ENCODE results near the gene ACAP3.

The ACAP3 gene

DNA sequence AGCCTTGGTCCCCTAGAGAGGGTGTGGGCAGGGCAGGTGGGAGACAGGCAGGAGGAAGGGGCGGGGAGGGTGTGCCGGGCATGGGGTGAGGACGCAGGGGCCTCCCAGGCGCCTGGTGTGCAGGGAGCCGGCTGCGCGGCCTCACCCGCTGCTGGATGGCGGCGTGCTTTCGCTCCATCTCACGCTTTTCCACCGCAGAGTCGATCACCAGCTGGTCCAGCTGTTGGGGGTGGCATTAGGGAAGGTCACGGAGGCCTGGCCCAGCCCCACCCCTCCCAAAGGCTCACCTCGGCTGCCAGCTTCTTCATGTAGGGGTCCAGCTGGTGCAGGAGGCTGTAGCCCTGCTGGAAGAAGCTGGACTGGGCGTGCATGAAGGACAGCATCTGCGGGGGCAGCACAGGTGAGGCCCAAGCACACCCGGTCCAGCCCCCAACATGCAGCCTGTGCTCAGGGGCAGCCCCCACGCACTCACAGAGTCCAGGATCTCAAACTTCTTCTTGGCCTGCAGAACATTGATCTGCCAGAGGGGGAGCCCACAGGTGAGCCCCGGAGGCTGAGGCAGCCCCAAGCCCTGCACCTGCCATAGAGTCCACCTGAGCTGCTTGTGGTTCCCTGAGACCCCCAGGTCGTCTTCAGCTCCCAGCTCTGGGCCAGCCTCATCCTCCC is 7.9 kb downstream of the ACAP3 start:
- DNase-seq (ENCODE audit: low spot score): no peak

DNA sequence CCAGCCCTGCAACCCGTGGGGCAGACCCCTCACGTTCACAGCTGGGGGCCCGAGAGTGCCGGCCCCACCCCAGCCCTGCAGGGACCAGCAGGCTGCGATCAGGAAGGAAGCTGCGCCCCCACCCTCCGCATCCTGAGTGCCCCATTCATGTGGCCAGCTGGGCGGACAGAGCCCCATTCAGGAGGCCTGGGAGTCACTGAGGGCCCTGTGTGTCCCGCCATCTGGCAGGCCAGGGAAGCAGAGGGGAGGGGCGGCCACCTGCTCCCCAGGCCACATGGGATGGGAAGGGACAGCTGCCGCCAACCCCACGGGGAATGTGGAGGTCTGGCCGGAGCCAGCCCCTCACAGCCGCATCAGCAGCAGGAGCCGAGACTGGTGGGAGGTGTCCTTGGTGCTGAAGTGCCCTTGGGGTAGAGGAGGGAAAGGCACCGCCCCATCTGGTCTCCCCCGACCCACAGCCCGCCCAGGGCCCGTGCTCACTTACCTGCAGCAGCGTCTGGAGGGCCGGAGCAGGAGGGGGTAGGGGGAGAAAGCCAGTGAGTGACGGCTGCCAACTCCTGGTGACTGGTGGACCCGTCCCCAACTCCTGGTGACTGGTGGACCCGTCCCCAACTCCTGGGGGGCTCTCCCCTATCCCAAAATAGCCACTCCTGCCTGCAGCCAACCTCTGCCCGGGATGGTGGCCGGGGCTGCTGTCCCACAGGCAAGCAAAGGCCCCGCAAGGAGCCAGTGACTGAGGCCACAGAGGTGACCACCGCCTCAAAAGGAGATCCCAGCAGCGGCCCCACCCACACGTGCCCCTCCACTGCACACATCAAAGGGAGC is 8.7 kb downstream of the ACAP3 start:
- peak; percentile 98 for DNase-seq (ENCODE audit: low spot score)

DNA sequence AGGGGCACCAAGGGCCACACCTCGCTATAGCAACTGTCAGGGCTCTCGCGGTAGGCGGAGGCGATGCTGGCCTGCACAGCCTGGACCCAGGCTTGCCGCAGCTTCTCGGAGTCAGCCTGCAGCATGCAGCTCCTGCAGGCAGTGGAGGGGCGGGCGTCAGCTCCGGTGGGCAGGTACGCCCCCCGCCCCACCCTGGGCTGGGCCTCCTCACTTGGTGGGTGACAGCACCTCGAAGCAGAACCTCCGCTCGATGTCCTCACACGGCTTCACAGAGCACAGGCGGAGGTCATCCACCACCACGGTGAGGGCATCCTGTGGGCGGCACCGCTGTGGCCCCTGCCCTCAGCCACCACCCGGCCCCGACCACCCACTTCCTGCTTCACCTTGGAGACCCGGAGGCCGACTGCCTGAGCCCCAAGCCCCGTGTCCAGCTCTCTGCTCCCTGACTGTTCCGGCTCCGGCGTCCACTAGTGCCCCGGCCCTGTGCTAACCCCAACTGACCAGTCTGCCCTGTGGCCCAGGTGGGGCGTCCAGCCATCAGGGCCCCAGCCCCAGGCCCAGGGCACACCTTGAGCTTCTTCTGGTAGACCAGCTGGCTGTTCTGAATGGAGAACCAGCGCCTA is 9.8 kb downstream of the ACAP3 start:
- DNase-seq (ENCODE audit: low spot score): no peak

DNA sequence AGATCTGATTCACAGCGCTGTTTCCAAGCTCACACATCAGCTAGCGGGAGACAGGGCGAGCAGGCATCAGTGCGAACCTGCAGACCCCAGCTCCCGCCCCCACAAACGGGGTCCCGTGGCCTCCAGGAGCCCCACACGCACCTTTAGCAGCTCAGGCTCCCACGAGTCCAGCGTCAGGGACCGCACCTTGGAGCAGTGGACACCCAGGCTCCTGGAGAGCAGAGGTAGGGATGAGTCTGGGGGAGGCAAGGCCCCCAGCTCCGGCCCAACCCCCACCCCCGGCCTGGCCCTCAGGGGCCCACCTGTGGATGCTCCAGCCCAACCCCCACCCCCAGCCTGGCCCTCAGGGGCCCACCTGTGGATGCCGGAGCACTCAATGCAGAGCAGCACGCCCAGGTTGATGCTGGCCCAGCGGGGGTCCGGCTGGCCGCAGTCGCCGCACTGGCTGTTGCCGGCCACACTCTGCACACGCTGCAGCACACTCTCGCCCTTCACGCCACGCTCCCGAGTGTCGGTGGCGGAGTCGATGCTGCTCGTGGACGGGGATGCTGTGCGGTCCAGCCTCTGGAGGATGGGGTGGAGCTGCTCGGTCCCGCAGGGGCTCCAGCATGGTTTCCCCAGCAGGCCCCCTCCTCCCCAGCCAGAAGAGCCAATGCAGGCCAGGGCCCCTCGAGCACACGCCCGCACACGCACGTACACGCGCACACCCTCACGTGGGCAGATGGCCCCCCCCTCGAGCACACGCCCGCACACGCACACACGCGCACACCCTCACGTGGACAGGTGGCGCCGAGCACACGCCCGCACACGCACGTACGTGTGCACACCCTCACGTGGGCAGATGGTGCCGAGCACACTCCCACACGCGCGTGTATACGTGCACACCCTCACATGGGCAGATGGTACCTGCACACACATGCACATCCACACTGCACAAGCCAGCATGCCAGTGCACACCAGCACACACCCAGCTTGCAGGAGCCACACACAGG is 11.4 kb downstream of the ACAP3 start:
- no peak for DNase-seq (ENCODE audit: low spot score)

DNA sequence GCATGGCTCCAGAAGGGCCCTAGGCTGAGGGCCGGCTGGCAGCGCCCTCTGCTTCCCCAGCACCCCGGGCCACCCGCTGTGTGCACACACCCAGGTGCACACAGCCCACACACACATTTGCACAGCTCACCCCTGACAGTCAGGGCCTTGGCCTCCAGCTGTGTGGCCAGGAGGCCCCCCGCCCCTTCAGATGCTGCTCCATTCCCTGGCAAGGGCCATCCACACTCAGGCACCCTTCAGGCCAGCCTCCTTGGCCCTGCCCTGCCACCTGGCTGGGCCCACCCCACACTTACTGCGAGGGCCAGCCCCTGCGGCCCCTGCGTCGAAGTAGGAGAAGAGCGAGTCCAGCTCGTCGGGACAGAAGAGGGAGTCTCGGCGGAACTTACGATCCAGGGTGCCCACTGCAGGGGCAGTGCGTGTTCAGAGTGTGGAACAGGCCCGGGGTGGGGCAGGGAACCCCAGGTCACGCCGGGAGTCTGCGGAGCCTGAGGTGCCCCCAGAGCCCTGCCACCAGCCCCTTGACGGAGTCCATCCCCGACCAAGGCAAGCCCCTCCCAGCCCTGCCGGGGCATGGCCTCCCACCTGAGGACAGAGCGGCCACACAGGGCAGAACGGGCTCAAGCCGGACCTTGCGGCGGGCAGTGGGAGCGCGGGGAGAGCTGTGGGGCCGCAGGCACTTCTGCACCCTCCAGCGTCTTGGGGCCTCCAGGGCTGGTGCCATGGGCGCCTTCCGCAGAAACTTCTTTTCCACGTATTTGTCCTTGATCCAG is 12.4 kb downstream of the ACAP3 start:
- DNase-seq (ENCODE audit: low spot score): no peak

DNA sequence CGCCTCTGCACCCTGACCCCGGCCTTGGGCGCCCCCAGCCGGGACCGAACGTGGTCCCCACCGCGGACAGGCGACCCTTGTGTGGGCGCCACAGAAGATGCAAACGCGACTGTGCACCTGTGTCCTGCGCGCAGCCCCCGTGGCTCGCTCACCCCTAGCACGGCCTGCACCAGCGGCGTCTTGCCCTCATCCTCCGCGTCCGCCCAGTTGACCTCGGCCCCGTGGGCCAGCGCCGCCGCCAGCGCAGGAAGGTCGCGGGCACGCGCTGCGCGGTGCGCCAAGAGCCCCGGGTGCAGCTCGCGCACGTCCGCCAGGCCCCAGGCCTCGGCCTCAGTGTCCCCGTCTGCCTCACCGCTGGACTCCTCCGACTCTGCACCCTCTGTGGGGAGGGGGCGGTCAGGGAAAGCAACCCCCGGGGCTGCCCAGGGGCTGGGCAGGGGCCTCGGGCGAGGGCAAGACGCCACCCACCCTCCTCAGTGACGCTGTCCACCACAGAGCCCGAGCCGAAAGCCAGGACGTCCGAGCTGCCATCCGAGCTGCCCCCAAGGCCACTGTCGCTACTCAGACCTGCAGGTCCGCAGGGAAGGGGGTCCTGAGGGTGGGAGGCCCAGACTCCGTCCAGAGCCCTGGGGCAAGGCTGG is 13.4 kb downstream of the ACAP3 start:
- no peak for DNase-seq (ENCODE audit: low spot score)

DNA sequence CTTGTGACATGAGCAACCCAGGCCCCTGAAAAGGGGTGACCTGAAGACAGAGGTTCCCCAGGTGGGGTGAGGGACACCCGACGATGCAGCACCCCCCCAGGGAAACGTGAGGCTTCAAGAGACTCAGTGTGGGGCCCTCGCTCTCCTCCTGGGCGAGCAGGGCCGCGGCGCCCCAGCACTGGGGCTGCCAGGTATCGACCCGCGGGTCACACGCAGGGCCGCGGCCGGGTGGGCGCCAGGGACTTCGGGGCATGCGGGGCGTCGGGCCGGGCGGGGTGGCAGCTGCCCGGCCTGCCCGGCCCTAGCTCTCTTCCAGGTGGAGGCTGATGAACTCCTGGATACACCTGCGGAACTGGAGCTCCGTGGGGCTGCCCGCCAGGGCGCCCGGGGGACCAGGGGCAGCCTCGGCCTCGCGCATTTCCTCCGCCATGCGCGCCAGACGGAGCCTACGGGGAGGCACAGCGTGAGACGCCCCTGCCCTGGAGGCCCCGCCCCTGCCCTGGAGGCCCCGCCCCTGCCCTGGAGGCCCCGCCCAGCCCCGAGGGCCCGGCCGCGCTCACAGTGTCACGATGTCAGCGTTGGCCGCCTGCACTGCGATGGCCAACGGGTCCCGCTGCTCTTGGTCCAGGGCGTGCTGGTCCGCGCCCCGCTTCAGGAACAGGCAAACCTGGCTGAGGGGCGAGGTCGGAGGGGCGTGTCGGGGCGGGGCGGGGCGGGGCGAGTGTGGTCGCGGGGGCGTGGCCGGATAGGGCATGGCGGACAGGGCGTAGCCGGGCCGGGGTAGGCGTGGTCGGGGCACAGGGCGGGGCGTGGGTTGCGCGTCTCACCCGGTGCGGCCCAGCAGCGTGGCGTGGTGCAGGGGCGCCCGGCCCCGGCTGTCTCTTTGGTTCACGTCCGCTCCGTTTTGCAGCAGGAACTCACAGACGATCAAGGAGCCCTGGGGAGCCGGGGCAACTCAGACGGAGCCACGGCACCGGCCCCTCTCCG is 14.2 kb downstream of the ACAP3 start:
- no peak for DNase-seq (ENCODE audit: low spot score)

DNA sequence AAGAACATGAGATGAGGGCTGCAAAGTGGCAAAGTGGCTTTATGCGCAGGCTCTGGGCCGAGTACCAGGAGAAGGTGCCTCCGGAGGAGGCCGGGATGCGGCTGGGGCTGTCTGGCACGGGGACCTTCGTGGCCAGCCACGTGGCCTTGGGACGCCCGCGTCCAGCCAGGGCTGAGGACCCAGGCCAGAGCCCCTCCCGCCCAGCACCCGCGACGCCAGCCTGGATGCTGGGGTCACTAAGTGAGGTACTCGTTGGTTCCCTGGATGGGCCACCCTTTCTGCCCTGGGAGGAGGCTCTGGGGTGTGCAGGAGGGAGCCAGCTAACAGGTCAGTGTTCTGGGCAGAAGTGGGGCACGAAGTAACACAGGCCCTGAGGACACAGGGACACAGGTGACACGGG is 14.9 kb downstream of the ACAP3 start:
- DNase-seq (ENCODE audit: low spot score): no peak

DNA sequence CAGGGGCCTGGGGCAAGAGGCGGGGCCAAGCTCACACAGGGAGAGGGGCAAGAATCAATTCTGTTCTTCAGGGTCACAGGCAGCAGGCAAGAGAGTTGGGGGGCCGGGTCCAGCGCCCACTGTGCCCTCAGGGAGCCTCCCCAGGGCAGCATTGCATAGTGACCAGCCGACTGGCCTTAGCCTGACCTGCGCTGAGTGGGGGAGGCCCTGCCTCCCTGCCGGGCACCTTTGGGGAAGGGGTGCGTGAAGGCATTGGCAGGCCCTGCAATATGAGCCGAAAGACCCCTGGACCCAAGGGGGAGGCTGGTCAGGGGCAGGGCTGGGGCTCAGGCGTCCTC is 15.3 kb downstream of the ACAP3 start:
- DNase-seq (ENCODE audit: low spot score): no peak

DNA sequence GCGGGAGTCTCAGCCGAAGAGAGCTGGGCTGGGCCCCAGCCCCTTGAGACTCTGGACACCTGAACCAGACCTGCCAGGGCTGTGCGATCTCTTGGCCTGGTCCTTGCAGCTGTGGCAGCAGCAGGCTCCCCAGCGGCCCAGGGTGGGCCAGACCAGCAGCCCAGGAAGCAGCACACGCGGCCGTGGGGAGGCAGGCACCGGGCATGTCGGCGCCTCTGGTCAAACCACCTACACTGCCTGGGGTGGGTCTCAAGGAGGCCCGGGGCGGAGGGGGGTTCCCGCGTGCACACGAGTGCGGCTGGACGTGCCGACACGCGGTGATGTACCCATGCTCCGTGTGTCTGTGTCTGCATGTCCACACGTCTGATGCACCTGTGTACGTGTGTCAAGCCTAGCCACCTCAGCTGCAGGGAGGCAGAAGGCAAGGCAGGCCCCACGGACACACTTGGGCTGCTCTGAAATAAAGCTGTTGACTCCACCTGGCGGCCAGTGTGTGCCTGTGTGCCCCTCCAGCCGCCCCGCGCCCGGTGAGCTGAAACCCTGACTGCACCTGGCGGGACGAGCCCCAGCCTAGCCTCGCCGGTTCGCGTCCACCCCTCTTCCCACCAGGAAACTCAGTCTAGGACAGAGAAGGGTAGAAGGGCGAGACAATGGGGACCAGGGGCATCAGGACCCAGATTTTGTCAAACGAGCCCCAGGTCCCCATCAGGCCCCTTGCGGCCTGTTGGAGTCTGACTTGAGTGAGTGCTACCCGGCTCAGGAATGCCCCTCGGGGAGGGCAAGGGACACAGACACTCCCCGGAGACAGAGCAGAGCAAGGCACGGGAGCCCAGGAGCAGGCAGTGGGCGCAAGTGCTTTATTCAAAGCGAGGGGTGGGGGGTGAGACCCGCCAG is 15.9 kb downstream of the ACAP3 start:
- DNase-seq (ENCODE audit: low spot score): no peak

DNA sequence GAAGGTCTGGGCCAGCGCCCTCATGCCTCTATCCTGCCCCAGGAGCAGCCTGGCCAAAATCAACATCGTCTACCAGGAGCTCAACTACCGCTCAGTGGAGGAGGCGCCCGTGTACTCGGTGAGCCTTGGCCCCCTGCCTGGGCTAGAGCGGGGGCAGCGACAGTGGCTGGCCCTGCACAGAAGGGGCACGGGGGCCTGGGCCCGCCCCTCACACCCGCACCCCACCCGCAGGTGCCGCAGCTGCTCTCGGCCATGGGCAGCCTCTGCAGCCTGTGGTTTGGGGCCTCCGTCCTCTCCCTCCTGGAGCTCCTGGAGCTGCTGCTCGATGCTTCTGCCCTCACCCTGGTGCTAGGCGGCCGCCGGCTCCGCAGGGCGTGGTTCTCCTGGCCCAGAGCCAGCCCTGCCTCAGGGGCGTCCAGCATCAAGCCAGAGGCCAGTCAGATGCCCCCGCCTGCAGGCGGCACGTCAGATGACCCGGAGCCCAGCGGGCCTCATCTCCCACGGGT is 16.7 kb downstream of the ACAP3 start:
- DNase-seq (ENCODE audit: low spot score): no peak

DNA sequence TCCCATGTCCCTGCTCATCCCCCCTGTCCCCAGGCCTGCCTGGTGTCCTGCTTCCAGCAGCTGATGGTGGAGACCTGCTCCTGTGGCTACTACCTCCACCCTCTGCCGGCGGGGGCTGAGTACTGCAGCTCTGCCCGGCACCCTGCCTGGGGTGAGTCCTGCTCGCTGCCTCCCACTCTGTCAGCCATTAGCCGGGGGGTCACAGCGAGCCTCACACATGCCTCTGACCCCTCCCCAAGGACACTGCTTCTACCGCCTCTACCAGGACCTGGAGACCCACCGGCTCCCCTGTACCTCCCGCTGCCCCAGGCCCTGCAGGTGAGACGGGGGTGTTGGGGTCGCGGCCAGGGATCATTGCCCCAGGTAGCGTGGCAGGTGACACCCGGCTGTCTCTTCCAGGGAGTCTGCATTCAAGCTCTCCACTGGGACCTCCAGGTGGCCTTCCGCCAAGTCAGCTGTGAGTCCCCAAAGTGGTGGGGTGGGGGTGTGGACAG is 17.4 kb downstream of the ACAP3 start:
- no peak for DNase-seq (ENCODE audit: low spot score)

DNA sequence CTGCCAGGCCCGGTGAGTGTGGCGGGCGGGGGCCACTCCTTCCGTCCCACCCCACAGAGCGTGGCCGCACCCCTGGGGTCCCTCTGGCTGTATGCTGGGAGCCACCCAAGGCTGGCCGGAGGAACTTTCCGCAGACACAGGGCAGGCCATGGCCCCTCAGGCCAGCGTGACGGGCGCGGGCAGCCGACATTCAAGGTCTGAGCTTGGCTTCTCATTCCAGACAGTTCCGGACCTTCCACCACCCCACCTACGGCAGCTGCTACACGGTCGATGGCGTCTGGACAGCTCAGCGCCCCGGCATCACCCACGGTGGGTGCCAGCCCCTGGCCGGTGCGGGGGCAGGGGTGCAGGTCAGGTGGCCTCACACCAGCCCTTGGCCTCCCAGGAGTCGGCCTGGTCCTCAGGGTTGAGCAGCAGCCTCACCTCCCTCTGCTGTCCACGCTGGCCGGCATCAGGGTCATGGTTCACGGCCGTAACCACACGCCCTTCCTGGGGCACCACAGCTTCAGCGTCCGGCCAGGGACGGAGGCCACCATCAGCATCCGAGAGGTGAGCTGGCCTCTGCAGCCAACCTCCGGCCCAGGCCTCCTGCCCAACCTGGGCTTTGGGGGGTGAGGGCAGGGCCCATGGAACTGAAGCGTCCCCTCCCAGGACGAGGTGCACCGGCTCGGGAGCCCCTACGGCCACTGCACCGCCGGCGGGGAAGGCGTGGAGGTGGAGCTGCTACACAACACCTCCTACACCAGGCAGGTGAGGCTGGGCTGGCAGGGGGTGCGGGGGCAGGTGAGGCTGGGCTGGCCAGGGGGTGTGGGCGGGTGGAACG is 20.2 kb downstream of the ACAP3 start:
- no peak for DNase-seq (ENCODE audit: low spot score)

DNA sequence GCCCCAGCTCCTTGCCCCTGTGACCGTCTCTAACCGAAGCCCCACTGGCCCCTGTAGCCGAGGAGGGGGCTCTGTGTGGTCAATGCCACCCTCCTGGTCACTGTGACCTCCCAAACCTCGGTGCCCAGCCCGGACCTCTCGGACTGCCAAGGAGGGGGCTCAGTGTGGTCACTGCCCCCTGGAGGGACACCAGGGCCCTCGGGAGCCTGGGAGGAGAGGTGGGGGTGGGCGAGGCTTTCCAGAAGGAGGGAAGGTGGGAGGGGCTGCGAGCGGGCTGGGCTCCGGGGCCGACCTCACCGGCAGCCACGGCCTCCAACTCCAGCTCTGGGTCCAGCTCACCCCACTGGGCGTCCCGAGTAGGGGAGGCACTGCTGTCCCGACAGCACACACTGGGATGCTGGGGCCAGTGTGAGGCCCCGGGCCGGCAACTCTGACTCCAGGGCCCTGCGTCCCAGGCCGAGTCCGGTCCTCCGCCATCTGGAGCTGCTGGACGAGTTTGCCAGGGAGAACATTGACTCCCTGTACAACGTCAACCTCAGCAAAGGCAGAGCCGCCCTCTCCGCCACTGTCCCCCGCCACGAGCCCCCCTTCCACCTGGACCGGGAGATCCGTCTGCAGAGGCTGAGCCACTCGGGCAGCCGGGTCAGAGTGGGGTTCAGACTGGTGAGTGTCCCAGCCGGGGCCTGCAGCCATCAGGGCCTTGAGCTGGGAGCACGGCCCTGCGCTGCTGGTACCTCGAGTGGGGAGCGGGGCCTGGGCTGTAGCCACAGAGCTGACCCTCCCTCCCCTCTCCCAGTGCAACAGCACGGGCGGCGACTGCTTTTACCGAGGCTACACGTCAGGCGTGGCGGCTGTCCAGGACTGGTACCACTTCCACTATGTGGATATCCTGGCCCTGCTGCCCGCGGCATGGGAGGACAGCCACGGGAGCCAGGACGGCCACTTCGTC is 21.1 kb downstream of the ACAP3 start:
- DNase-seq (ENCODE audit: low spot score): no peak

DNA sequence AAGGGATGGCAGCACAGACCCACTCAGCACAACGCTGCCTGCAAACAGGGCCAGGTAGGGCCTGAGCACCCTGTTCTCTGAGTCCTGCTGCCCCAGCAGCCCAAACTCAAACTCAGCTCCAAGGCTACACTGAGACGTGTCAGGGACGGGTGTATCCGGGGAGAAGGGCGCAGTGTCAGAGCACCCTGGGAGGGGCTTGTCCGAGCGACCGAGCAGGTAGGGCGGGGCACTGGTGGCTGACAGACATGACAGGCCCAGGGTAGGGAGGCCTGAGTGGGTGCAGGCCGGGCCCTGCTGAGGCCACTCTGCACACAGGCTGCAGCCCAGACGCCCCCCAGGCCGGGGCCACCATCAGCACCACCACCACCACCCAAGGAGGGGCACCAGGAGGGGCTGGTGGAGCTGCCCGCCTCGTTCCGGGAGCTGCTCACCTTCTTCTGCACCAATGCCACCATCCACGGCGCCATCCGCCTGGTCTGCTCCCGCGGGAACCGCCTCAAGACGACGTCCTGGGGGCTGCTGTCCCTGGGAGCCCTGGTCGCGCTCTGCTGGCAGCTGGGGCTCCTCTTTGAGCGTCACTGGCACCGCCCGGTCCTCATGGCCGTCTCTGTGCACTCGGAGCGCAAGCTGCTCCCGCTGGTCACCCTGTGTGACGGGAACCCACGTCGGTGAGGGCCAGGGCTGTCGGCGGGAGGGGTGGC is 22.0 kb downstream of the ACAP3 start:
- no peak for DNase-seq (ENCODE audit: low spot score)
